ENCODE data around the gene TFDP2.

DNA sequence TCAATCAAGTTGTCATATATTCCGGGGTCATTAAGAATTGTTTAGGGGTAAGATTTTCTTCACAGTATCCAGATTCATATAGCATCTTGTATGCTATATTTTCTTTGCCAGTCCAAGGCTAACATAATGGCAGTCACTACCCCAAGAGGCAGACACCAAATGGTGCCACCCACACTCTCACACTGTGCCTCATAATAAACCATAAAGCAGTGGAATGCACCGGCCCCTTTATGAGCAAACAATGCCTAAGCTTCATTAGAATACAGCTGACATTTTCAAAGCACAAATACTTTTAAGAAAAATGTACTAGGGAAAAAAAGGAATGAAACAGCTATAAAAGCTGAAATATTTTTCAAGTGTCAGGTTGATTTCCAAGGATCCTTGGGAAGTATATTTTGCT is 121.6 kb downstream of the TFDP2 start:
- TF ChIP-seq, protein P1, sequence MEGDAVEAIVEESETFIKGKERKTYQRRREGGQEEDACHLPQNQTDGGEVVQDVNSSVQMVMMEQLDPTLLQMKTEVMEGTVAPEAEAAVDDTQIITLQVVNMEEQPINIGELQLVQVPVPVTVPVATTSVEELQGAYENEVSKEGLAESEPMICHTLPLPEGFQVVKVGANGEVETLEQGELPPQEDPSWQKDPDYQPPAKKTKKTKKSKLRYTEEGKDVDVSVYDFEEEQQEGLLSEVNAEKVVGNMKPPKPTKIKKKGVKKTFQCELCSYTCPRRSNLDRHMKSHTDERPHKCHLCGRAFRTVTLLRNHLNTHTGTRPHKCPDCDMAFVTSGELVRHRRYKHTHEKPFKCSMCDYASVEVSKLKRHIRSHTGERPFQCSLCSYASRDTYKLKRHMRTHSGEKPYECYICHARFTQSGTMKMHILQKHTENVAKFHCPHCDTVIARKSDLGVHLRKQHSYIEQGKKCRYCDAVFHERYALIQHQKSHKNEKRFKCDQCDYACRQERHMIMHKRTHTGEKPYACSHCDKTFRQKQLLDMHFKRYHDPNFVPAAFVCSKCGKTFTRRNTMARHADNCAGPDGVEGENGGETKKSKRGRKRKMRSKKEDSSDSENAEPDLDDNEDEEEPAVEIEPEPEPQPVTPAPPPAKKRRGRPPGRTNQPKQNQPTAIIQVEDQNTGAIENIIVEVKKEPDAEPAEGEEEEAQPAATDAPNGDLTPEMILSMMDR (IDR thresholded peaks at IDR 0.05), result no peak
- no peak for TF ChIP-seq ZFX (IDR thresholded peaks at IDR 0.05; ENCODE audit: borderline replicate concordance)

All from 22Rv1 (cell line).